AG20443 (cell line): ENCODE measurements around the gene PRORP.
"Not testable (repeated sequence)": the region's sequence is repeated elsewhere in the genome, so short reads cannot be mapped to it uniquely, and the experiment has no call there.

Source experiments
- DNase-seq: peaks from one replicate; pipeline ENCODE4 v3.0.0; 2012; ENCODE audit warnings: low spot score, mixed read lengths

PRORP gene

DNA sequence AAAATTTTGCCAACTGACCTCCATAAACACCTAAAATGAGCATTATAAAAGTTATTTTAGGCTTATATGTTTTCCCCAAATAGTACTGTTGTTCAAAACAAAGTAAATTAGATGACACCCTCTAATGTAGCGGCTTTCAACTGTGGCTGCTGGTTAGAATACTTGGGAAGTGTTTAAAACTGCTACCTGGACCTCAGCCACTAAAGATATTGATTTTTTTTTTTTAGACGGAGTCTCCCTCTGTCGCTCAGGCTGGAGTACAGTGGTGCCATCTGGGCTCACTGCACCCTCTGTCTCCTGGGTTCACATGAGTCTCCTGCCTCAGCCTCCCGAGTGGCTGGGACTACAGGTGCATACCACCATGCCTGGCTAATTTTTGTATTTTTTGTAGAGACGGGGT lies 16.2 kb downstream of the PRORP start:
- no peak for DNase-seq

GRCh38 chr14:35140718-35141581 lies 18.6 kb downstream of the PRORP start:
- DNase-seq, result peak; percentile 29

GRCh38 chr14:35144029-35144428 lies 21.7 kb downstream of the PRORP start:
- DNase-seq, result no peak

DNA sequence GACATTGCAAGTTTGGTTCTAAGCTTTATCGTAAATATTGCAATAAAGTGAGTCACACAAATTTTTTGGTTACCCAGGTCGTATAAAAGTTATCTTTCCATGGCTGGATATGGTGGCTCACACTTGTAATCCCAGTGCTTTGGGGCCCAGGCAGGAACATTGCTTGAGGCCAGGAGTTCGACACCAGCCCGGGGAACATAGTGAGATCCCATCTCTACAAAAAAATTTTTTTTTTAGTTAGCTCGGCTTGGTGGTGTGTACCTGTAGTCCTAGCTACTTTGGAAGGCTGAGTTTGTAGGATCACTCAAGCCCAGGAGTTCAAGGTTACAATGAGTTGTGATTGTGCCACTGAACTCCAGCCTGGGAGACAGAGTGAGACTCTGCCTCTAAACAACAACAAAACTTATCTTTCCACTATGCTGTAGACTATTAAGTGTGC lies 24.4 kb downstream of the PRORP start:
- DNase-seq, result no peak

- DNase-seq, result no peak
Measured at GRCh38 chr14:35147186-35147585, 24.8 kb downstream of the PRORP start.

DNA sequence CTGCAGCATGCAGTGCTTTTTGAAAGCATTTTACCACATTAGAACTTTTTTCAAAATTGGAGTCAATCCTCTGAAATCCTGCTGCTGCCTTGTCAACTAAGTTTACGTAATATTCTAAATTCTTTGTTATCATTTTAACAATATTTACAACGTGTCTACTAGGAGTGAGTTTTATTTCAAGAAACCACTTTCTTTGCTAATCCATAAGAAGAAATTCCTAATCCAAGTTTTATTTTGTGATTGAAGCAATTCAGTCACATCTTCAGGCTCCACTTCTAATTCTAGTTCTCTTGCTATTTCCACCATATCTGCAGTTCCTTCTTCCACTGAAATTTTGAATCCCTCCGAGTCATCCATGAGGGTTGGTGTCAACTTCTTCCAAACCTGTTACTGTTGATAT lies 25.4 kb downstream of the PRORP start:
- no peak for DNase-seq

GRCh38 chr14:35149239-35149638 lies 26.9 kb downstream of the PRORP start:
- DNase-seq, result no peak

DNA sequence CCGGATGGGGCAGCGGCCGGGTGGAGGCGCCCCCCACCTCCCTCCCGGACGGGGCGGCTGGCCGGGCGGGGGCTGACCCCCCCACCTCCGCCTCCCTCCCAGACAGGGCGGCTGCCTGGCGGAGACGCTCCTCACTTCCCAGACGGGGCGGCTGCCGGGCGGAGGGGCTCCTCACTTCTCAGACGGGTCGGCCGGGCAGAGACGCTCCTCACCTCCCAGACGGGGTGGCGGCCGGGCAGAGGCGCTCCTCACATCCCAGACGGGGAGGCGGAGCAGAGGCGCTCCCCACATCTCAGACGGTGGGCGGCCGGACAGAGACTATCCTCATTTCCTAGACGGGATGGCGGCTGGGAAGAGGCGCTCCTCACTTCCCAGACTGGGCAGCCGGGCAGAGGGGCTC lies 30.2 kb downstream of the PRORP start:
- DNase-seq, result not testable (repeated sequence)

GRCh38 chr14:35154016-35154415 lies 31.7 kb downstream of the PRORP start:
- DNase-seq, result no peak

DNA sequence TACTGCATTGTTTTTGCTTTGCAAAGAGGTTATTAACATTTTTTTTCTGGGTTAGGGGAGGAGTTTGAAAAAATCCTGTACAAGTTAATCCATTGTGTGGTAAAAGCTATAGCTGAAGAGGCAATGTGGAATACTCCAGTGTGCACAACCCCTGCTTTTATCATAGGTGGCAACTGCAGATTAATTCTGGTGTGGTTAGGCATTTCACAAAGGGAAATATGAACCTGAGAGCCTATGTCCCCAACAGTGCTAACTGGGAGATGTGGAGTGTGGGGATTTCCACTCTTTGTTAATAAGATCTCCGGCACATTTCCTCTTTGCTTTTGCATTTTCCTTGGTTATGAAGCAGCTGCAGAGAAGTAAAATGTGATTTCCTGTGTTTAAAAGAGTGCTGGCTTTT lies 33.6 kb downstream of the PRORP start:
- peak; percentile 11 for DNase-seq

DNA sequence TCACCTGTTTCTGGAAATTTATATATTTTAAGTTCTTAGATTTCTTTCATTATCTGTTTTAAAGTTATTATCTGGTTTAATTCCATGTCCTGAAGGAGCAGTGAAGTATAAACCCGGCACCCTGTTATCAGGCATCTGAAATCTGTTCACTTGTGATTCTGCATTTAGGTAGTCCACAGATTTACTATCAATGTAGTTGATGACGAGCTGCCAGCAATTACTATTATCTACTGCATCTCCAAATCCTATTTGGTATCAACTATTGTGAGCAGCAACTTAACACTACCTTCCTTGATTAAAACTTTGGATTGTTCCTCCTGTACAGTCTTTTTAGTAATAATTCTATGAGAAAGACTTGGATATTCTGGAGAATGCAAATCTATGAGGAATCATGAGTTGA lies 36.1 kb downstream of the PRORP start:
- no peak for DNase-seq

DNA sequence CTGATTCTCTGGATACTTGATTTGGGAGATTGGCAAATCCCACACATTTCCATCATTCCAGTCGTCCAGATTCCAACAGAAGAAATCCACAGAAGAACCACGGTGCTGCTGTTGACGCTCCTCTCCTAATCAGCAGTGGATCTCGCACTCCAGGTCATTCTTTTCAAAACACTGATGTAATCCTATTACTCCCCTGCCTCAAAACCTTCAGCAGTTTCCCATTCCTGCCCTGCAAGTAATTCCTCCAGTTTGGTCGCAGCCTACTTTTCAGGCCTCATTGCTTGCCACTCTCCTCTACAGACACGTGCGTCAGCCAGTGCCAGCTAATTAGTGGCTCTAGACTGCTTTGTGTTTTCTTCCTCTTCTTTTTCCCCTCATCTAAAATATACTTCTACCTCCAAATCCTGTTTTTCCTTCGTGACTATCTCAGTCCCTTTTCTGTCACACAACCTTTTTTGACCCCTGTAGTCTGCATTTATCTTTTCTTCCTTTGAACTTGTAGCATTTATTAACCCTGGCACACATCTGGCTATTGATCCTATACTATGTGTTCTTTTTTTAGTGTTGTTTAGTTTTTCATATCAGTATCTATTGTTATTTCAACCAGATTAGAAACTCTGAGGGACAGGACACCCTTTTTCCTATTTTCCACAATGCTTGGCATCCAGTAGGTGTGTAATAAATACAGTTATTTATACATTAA lies 36.8 kb downstream of the PRORP start:
- DNase-seq, result no peak

GRCh38 chr14:35159742-35160409 lies 37.5 kb downstream of the PRORP start:
- DNase-seq, result peak; percentile 59

- DNase-seq, result no peak
Measured at GRCh38 chr14:35161231-35161630, 38.9 kb downstream of the PRORP start.

GRCh38 chr14:35163384-35163783 lies 41.0 kb downstream of the PRORP start:
- no peak for DNase-seq

- no peak for DNase-seq
Measured at GRCh38 chr14:35164849-35165248, 42.5 kb downstream of the PRORP start.

- DNase-seq, result no peak
Measured at GRCh38 chr14:35167496-35167895, 45.1 kb downstream of the PRORP start.
